GM23338 (cell line): Measurements from ENCODE around the gene NDUFAF8.

Source experiments
- CREB1 ChIP-seq: fragments of 250-450 bp; sonication (Bioruptor Pico); IDR thresholded peaks from 2 replicates; pipeline ENCODE4 v1.5.0; 2020; ENCODE audit warnings: low read depth, mild to moderate bottlenecking, moderate library complexity
- CTCF ChIP-seq, 2 experiments: fragments of 200-600 bp in 1 of 2; sonication (generic) in 1 of 2; conservative IDR thresholded peaks; 2 replicates each; pipeline versions ENCODE4 v1.5.1 to v1.6.1; 2016 to 2017; ENCODE audit warnings: antibody characterized with exemption in 2 of 2, low read depth in 2 of 2, mild to moderate bottlenecking in 2 of 2, moderate library complexity in 1 of 2
- ETS1 ChIP-seq: IDR thresholded peaks from 2 replicates; pipeline ENCODE4 v1.6.1; 2016; ENCODE audit warnings: antibody characterized with exemption
- EZH2 ChIP-seq: fragments of 200-600 bp; sonication (generic); IDR thresholded peaks from one replicate; pipeline ENCODE4 v1.8.0; 2017; ENCODE audit warnings: antibody characterized with exemption, mild to moderate bottlenecking, low read depth; ENCODE audit not compliant: unreplicated experiment
- EZH2phosphoT487 ChIP-seq: fragments of 200-600 bp; sonication (generic); IDR thresholded peaks from one replicate; pipeline ENCODE4 v1.8.1; 2018; ENCODE audit warnings: antibody characterized with exemption; ENCODE audit not compliant: unreplicated experiment
- JUNB ChIP-seq: IDR thresholded peaks from one replicate; pipeline ENCODE4 v1.6.1; 2016; ENCODE audit warnings: antibody characterized with exemption; ENCODE audit not compliant: unreplicated experiment
- NANOG ChIP-seq: IDR thresholded peaks from 2 replicates; pipeline ENCODE4 v1.6.1; 2016; ENCODE audit warnings: antibody characterized with exemption, borderline replicate concordance
- POLR2AphosphoS5 ChIP-seq: IDR thresholded peaks from 2 replicates; pipeline ENCODE4 v1.6.1; 2016; ENCODE audit warnings: antibody characterized with exemption, low read depth
- REST ChIP-seq: IDR thresholded peaks from one replicate; pipeline ENCODE4 v1.6.1; 2018; ENCODE audit warnings: antibody characterized with exemption; ENCODE audit not compliant: unreplicated experiment
- STAT1 ChIP-seq: IDR thresholded peaks from one replicate; pipeline ENCODE4 v1.6.1; 2016; ENCODE audit warnings: antibody characterized with exemption; ENCODE audit not compliant: unreplicated experiment
- ZNF114 ChIP-seq: fragments of 250-450 bp; sonication (Bioruptor Pico); IDR thresholded peaks from 2 replicates; pipeline ENCODE4 v1.5.0; 2020; ENCODE audit warnings: mild to moderate bottlenecking, moderate library complexity
- ZNF331 ChIP-seq: fragments of 250-450 bp; sonication (Bioruptor Pico); IDR thresholded peaks from 2 replicates; pipeline ENCODE4 v1.5.0; 2020; ENCODE audit warnings: low read depth, mild to moderate bottlenecking, moderate library complexity

GRCh38 chr17:81282141-81282540, 43.0 kb downstream of the NDUFAF8 start:
- no peak for TF ChIP-seq CTCF (conservative IDR thresholded peaks at IDR 0.05; ENCODE audit: low read depth in 2 of 2)
- TF ChIP-seq CREB1 (CRISPR knock-in tag): no peak
- TF ChIP-seq POLR2AphosphoS5: no peak
- no peak for TF ChIP-seq REST
- TF ChIP-seq EZH2: no peak
- TF ChIP-seq ZNF114: no peak
- TF ChIP-seq EZH2phosphoT487: no peak
- no peak for TF ChIP-seq ETS1
- no peak for TF ChIP-seq JUNB
- TF ChIP-seq STAT1: no peak
- TF ChIP-seq NANOG: no peak
- no peak for TF ChIP-seq ZNF331 (CRISPR knock-in tag)
